ENCODE measurements around the gene FNBP1L. TPM values are rescaled to one million over a fixed set of nuclear protein-coding genes. Genes with fewer than 3 reads are reported as not detected.

FNBP1L gene
- total and polyA plus RNA-seq, 9 of the 15 experiments (the other 6 are each of a cell fraction or from before 2014, with no cell fraction given) = 1.4 to 6.9 (median 5.9) TPM

DNA sequence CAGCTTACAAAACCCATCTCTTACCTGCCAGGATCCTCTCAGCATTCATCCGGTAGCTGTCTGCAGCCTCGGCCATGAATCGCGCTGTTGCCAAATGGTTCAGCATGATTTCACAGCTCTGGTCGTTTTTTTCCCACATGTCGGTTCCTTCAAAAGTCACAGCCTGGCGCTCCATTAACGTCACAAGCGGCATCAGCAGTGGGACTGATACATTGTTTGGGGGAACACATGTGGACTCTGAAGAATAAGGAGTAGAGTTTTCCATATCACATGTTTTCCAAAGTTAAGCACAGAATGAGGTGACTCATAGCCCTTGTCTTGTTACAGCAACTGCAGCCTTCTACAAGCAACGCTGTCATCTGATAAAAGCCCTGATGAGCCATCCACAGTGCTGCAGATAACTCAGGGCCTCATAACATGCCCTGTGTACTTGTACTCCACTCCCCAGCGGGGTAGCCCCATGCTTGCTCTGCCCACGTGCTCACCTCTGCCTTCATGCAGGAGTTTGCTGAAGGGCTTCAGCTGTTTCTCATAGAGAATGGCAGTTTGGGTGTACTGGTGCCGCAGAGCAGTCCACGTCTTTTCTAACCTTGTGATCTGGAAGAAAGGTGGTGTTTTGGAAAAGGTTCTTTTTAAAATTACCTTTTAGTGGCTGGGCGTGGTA, 119.5 kb downstream of the FNBP1L start (continued):
- TF ChIP-seq, protein P1, sequence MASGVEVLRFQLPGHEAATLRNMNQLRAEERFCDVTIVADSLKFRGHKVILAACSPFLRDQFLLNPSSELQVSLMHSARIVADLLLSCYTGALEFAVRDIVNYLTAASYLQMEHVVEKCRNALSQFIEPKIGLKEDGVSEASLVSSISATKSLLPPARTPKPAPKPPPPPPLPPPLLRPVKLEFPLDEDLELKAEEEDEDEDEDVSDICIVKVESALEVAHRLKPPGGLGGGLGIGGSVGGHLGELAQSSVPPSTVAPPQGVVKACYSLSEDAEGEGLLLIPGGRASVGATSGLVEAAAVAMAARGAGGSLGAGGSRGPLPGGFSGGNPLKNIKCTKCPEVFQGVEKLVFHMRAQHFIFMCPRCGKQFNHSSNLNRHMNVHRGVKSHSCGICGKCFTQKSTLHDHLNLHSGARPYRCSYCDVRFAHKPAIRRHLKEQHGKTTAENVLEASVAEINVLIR (CRISPR knock-in tag; IDR thresholded peaks at IDR 0.05) = peak; percentile 68
- peak in 1 of 2 experiments; percentile 89; a peak in 1 of 4 replicates for TF ChIP-seq ARNT (IDR thresholded peaks at IDR 0.05)
- no peak for TF ChIP-seq ZNF253 (CRISPR knock-in tag; conservative IDR thresholded peaks at IDR 0.05)
- TF ChIP-seq, protein P2, sequence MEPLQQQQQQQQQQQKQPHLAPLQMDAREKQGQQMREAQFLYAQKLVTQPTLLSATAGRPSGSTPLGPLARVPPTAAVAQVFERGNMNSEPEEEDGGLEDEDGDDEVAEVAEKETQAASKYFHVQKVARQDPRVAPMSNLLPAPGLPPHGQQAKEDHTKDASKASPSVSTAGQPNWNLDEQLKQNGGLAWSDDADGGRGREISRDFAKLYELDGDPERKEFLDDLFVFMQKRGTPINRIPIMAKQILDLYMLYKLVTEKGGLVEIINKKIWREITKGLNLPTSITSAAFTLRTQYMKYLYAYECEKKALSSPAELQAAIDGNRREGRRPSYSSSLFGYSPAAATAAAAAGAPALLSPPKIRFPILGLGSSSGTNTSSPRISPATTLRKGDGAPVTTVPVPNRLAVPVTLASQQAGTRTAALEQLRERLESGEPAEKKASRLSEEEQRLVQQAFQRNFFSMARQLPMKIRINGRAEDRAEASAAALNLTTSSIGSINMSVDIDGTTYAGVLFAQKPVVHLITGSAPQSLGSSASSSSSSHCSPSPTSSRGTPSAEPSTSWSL (CRISPR knock-in tag; IDR thresholded peaks at IDR 0.05; ENCODE audit: borderline replicate concordance) = no peak
- TF ChIP-seq ELF4 (CRISPR knock-in tag; IDR thresholded peaks at IDR 0.05) = 0 out of 2 replicates have a peak, but pooled peaks have one; percentile 64
- no peak for TF ChIP-seq MCM5 (IDR thresholded peaks at IDR 0.05; ENCODE audit: low read depth)
- no peak for TF ChIP-seq EZH2 (IDR thresholded peaks at IDR 0.05; ENCODE audit: borderline replicate concordance, low read depth, low read length)
- no peak for TF ChIP-seq HEY1 (CRISPR knock-in tag; IDR thresholded peaks at IDR 0.05; ENCODE audit: borderline replicate concordance)
- TF ChIP-seq SMAD2 (IDR thresholded peaks at IDR 0.05; ENCODE audit: low read depth, low read length) = no peak
- no peak for TF ChIP-seq FOXA1 (IDR thresholded peaks at IDR 0.05; ENCODE audit: borderline replicate concordance)
- TF ChIP-seq FUS (optimal IDR thresholded peaks at IDR 0.05; ENCODE audit: low read depth, low read length) = no peak
- no peak; a peak in 1 of 4 replicates for TF ChIP-seq SIN3A (IDR thresholded peaks at IDR 0.05; ENCODE audit: borderline replicate concordance in 2 of 2, control insufficient read depth in 1 of 2, low read depth in 2 of 2, low read length in 2 of 2)
- TF ChIP-seq, protein P3, sequence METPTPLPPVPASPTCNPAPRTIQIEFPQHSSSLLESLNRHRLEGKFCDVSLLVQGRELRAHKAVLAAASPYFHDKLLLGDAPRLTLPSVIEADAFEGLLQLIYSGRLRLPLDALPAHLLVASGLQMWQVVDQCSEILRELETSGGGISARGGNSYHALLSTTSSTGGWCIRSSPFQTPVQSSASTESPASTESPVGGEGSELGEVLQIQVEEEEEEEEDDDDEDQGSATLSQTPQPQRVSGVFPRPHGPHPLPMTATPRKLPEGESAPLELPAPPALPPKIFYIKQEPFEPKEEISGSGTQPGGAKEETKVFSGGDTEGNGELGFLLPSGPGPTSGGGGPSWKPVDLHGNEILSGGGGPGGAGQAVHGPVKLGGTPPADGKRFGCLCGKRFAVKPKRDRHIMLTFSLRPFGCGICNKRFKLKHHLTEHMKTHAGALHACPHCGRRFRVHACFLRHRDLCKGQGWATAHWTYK (CRISPR knock-in tag; IDR thresholded peaks at IDR 0.05) = peak; percentile 75; the same call in 1 of the 2 replicates
- TF ChIP-seq, protein P4, sequence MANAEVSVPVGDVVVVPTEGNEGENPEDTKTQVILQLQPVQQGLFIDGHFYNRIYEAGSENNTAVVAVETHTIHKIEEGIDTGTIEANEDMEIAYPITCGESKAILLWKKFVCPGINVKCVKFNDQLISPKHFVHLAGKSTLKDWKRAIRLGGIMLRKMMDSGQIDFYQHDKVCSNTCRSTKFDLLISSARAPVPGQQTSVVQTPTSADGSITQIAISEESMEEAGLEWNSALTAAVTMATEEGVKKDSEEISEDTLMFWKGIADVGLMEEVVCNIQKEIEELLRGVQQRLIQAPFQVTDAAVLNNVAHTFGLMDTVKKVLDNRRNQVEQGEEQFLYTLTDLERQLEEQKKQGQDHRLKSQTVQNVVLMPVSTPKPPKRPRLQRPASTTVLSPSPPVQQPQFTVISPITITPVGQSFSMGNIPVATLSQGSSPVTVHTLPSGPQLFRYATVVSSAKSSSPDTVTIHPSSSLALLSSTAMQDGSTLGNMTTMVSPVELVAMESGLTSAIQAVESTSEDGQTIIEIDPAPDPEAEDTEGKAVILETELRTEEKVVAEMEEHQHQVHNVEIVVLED (CRISPR knock-in tag; IDR thresholded peaks at IDR 0.05) = no peak
- no peak for TF ChIP-seq ZNF41 (CRISPR knock-in tag; conservative IDR thresholded peaks at IDR 0.05)
- no peak for TF ChIP-seq OTX1 (CRISPR knock-in tag; IDR thresholded peaks at IDR 0.05)
- no peak for TF ChIP-seq HMGXB4 (CRISPR knock-in tag; IDR thresholded peaks at IDR 0.05)
- no peak for TF ChIP-seq ZNF347 (CRISPR knock-in tag; IDR thresholded peaks at IDR 0.05; ENCODE audit: low read depth)
- TF ChIP-seq ZC3H4 (CRISPR knock-in tag; IDR thresholded peaks at IDR 0.05; ENCODE audit: borderline replicate concordance) = no peak
- TF ChIP-seq SP1 (CRISPR knock-in tag; IDR thresholded peaks at IDR 0.05) = peak; percentile 49; the same call in 1 of the 2 replicates
- TF ChIP-seq CCNT2 (IDR thresholded peaks at IDR 0.05; ENCODE audit: borderline replicate concordance, extremely low read depth, insufficient read length, low read depth, low read length) = peak; percentile 72
